CD4-positive, alpha-beta T cell treated with Interleukin-2 at 100 ng/mL for 4 hours (primary cell): ENCODE results near the gene TPCN2.
"Not testable (repeated sequence)": the region's sequence is repeated elsewhere in the genome, so short reads cannot be mapped to it uniquely, and the experiment has no call there.

Source experiments
- DNase-seq: peaks from one replicate; pipeline ENCODE4 v3.0.0-alpha.2; 2020; ENCODE audit warnings: low spot score

Gene TPCN2

GRCh38 chr11:69130654-69131053 is 81.9 kb downstream of the TPCN2 start:
- no peak for DNase-seq

- no peak for DNase-seq
These were observed 82.4 kb downstream of the TPCN2 start for GRCh38 chr11:69131121-69131566.

GRCh38 chr11:69131644-69132300 is 83.0 kb downstream of the TPCN2 start:
- no peak for DNase-seq

GRCh38 chr11:69132301-69132670 is 83.6 kb downstream of the TPCN2 start:
- DNase-seq = no peak

- no peak for DNase-seq
These were observed 84.5 kb downstream of the TPCN2 start for GRCh38 chr11:69133251-69133650.

- DNase-seq = not testable (repeated sequence)
These were observed 85.5 kb downstream of the TPCN2 start for GRCh38 chr11:69134182-69134581.

- DNase-seq = no peak
These were observed 86.2 kb downstream of the TPCN2 start for GRCh38 chr11:69134957-69135356.

- no peak for DNase-seq
These were observed 87.0 kb downstream of the TPCN2 start for GRCh38 chr11:69135420-69136363.

- DNase-seq = no peak
These were observed 87.7 kb downstream of the TPCN2 start for GRCh38 chr11:69136471-69136870.

GRCh38 chr11:69137151-69137844 is 88.6 kb downstream of the TPCN2 start:
- DNase-seq = no peak

GRCh38 chr11:69138265-69138664 is 89.5 kb downstream of the TPCN2 start:
- DNase-seq = no peak

- DNase-seq = not testable (repeated sequence)
These were observed 91.4 kb downstream of the TPCN2 start for GRCh38 chr11:69140161-69140560.

- DNase-seq = no peak
These were observed 91.9 kb downstream of the TPCN2 start for GRCh38 chr11:69140635-69141034.

GRCh38 chr11:69141742-69142141 is 93.0 kb downstream of the TPCN2 start:
- no peak for DNase-seq

- DNase-seq = no peak
These were observed 94.2 kb downstream of the TPCN2 start for GRCh38 chr11:69142895-69143294.

- no peak for DNase-seq
These were observed 95.8 kb downstream of the TPCN2 start for GRCh38 chr11:69144316-69145049.

GRCh38 chr11:69145050-69145380 is 96.3 kb downstream of the TPCN2 start:
- no peak for DNase-seq

GRCh38 chr11:69148377-69148762 is 99.6 kb downstream of the TPCN2 start:
- DNase-seq = no peak

GRCh38 chr11:69148806-69149205 is 100.1 kb downstream of the TPCN2 start:
- DNase-seq = no peak

- DNase-seq = not testable (repeated sequence)
These were observed 100.8 kb downstream of the TPCN2 start for GRCh38 chr11:69149338-69150045.

GRCh38 chr11:69150175-69150574 is 101.4 kb downstream of the TPCN2 start:
- DNase-seq = no peak
